ENCODE results near the gene HIVEP2.

Gene HIVEP2

GRCh38 chr6:142732790-142733189, 212.2 kb downstream of the HIVEP2 start:
- no peak for TF ChIP-seq CTCF (IDR thresholded peaks at IDR 0.05; ENCODE audit: insufficient read depth, low read depth, low read length, missing control alignments)
- DNase-seq (ENCODE audit: low read depth): peak; percentile 15
- no peak overlapping the region for H3K4me3 ChIP-seq (ENCODE audit: low read length)

- peak; percentile 82 for DNase-seq (ENCODE audit: low read depth)
- H3K4me3 ChIP-seq (ENCODE audit: low read length): no peak overlapping the region
- no peak for TF ChIP-seq CTCF (IDR thresholded peaks at IDR 0.05; ENCODE audit: insufficient read depth, low read depth, low read length, missing control alignments)
Measured at GRCh38 chr6:142731611-142732010, 213.4 kb downstream of the HIVEP2 start.

DNA sequence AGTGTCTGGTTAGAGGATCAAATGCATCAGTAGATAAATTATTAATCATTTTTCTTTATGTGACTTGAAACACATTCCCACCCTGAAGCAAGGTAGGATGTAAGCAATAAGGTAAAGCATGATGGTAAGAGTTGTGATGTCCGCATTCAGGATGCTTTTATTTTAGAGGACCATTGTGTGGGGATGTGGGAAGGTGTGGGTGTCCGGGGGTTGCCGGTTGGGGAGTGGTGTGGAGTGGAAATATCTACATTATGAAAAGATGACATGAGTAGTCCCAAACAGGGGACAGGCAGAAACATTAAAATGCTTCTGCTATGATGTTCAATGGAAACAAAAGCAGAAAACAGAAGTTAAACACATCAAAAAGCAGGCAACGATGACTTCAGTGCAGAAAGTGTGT, 215.4 kb downstream of the HIVEP2 start:
- no peak for DNase-seq (ENCODE audit: low read depth)
- no peak for TF ChIP-seq CTCF (IDR thresholded peaks at IDR 0.05; ENCODE audit: insufficient read depth, low read depth, low read length, missing control alignments)
- no peak overlapping the region for H3K4me3 ChIP-seq (ENCODE audit: low read length)

DNA sequence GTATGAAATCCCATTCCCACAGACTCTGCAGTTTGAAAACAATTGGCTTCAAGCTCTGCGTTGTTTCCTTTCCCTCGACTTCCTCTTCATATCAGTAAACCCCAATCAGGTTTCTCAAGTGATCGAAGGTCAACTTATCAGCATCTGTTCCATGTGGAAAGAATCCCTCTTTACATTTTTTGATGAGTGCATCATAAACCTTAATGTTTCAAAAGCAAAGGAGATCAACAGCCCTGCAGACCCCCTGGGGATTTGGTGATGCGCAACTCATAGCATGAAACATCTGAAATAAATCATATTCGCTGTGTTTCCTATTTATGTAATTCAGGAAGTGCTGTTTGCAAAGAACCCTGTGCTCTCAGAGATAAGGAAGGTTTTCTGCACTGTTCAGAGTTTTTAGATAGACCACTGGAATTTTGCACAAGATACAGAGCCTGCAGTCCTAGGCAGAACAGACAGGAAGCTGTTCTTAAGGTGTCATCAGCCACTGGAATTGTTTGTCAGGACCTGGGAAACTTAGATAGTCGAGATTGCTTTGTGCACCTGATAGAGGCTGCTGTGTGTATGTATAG, 216.0 kb downstream of the HIVEP2 start:
- no peak for DNase-seq (ENCODE audit: low read depth)
- TF ChIP-seq CTCF (IDR thresholded peaks at IDR 0.05; ENCODE audit: insufficient read depth, low read depth, low read length, missing control alignments): no peak
- H3K4me3 ChIP-seq (ENCODE audit: low read length): no peak overlapping the region

DNA sequence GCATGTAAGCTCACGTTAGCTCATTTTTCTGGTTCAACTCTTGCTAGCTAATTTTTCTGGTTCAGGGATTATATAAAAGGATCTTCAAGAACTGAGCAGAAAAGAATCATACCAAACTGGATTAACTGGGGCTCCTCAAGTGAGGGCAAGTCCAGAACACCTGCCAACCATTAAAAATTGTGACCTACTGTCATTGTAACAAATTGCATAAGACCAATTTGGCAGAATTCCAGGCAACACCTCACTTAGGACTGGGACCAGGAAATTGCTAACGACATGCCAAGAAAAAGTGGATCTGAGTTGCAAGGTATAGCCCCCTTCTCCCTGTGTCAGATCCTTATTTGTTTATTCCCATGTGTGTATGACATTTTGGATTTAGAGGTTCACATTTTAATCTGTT, 216.6 kb downstream of the HIVEP2 start:
- peak; percentile 80 for DNase-seq (ENCODE audit: low read depth)

DNA sequence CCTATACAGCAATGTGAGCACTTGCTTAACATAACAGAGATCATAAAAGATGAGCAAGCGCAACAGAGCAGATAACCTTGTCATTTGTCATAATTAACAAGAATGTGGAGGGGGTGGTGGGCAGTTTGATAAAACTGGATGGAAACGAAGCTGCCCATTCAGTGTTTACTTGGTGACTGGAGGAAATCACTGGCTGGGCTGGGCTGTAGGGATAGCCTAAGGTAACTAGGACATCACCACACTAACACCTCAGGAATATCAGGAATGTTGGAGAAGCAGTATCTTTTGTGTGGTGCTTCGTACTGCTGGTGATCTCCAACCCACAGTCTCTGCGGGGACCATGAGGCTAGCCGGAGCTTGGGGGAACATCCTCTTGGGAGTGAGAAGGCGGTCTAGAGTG, 218.4 kb downstream of the HIVEP2 start:
- TF ChIP-seq CTCF (IDR thresholded peaks at IDR 0.05; ENCODE audit: insufficient read depth, low read depth, low read length, missing control alignments): no peak
- no peak overlapping the region for H3K4me3 ChIP-seq (ENCODE audit: low read length)
- DNase-seq (ENCODE audit: low read depth): peak; percentile 9

More for the DNA sequence above, 216.6 kb downstream of the HIVEP2 start:
- TF ChIP-seq CTCF (IDR thresholded peaks at IDR 0.05; ENCODE audit: insufficient read depth, low read depth, low read length, missing control alignments): no peak
- no peak overlapping the region for H3K4me3 ChIP-seq (ENCODE audit: low read length)

DNA sequence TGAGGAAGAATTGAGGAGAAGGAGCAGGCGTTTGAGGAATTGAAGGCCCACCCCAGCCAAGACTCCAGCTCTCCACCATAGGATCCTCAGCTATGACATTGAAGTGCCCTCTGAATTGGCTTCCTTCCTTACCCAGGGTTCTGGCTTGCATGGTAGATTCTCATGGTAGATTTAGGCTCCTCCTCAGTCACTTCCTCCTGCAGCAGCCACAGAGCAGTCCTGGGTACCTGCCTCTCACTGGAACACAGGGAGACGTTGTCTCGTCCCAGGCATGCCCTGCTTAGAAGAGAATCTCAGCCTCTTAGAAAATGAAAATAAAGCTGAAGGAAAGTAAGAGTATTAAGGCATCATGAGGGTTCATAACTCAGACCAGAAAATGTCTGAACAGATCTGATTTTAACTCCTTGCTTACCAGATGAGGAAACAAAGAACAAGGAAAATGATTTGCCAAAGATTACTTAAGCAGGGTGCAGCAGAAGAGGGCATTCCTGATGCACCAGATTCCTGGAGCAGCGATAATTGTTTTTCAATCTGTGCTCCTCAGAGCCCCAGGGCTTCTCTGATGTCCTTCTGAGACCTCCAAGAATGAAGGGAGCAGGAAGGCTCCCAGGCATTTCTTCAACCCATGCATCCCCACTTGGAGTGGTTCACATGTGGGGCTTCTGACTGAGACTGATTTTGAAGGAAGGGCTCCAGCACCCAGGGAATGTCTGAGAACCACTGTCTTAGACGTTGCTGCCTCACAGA, 219.8 kb downstream of the HIVEP2 start:
- DNase-seq (ENCODE audit: low read depth): peak; percentile 26
- H3K4me3 ChIP-seq (ENCODE audit: low read length): no peak overlapping the region
- no peak for TF ChIP-seq CTCF (IDR thresholded peaks at IDR 0.05; ENCODE audit: insufficient read depth, low read depth, low read length, missing control alignments)
